Vagina (tissue), 2 donors: ENCODE data around the gene PSKH1.

ENCODE experiments used
- POLR2A ChIP-seq, 2 donors: fragments of 450-650 bp; IDR thresholded peaks; one replicate each; pipeline ENCODE4 v1.6.1; 2017; ENCODE audit warnings: antibody characterized with exemption in 2 of 2, mild to moderate bottlenecking in 2 of 2, moderate library complexity in 2 of 2
- POLR2AphosphoS5 ChIP-seq, 2 donors: sonication (generic); formaldehyde crosslinking; IDR thresholded peaks; one replicate each; pipeline ENCODE4 v1.9.0; 2017; ENCODE audit warnings: antibody characterized with exemption in 2 of 2, mild to moderate bottlenecking in 2 of 2, low read depth in 1 of 2; ENCODE audit not compliant: insufficient read depth in 1 of 2
- TF ChIP-seq, protein P1 (sequence below), 3 experiments: fragments of 450-650 bp in 2 of 3; fragments of 200-600 bp in 1 of 3; sonication (generic) in 1 of 3; IDR thresholded peaks; one replicate each; pipeline ENCODE4 v1.5.1; 2017 to 2019; ENCODE audit warnings: antibody characterized with exemption in 3 of 3, mild to moderate bottlenecking in 2 of 3, moderate library complexity in 2 of 3

DNA sequence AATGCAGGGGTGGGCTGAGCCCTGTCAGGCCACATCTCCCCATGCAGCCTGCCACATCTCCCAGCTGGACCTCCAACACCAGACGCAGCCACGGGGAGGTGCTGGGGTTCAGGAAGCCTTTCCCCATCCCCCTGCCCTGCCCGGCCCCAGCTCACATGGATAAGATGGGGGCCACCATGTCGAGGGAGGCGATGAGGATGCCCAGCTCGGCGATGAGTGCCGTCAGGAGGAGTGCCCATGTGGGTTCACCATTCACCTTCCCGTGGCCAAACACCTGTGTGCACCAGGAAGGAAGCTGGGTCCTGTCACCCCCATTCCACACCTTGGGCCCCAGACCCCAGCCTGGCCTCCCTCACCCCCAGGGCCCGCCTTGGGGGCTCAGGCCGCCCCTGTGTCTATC, 56.6 kb downstream of the PSKH1 start:
- TF ChIP-seq, protein P1, sequence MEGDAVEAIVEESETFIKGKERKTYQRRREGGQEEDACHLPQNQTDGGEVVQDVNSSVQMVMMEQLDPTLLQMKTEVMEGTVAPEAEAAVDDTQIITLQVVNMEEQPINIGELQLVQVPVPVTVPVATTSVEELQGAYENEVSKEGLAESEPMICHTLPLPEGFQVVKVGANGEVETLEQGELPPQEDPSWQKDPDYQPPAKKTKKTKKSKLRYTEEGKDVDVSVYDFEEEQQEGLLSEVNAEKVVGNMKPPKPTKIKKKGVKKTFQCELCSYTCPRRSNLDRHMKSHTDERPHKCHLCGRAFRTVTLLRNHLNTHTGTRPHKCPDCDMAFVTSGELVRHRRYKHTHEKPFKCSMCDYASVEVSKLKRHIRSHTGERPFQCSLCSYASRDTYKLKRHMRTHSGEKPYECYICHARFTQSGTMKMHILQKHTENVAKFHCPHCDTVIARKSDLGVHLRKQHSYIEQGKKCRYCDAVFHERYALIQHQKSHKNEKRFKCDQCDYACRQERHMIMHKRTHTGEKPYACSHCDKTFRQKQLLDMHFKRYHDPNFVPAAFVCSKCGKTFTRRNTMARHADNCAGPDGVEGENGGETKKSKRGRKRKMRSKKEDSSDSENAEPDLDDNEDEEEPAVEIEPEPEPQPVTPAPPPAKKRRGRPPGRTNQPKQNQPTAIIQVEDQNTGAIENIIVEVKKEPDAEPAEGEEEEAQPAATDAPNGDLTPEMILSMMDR (IDR thresholded peaks at IDR 0.05): no peak
- no peak for TF ChIP-seq POLR2A (IDR thresholded peaks at IDR 0.05)
- TF ChIP-seq POLR2AphosphoS5 (IDR thresholded peaks at IDR 0.05; ENCODE audit: insufficient read depth in 1 of 2, low read depth in 1 of 2): no peak
